ENCODE results near the gene MTIF2. TPM values are rescaled to one million over a fixed set of nuclear protein-coding genes. Genes with fewer than 3 reads are reported as not detected.
A peak's percentile ranks its signal among the peaks of the same experiment; 100 is the strongest.

The MTIF2 gene
- total and polyA plus RNA-seq, 7 donors = 15.0 to 37.5 (median 27.1) TPM

GRCh38 chr2:55224761-55225261 lies 44.2 kb downstream of the MTIF2 start:
- H3K4me3 ChIP-seq = no peak overlapping the region
- no peaks in the 10 kb centered on the region for H3K9me3 ChIP-seq
- TF ChIP-seq CTCF (IDR thresholded peaks at IDR 0.05) = no peak
- TF ChIP-seq POLR2A (IDR thresholded peaks at IDR 0.05) = no peak
- TF ChIP-seq POLR2AphosphoS5 (IDR thresholded peaks at IDR 0.05) = no peak
- no peak for TF ChIP-seq EP300 (IDR thresholded peaks at IDR 0.05)
- H3K36me3 ChIP-seq = no peaks in the 10 kb centered on the region
- WGBS, 2 donors = 91% methylated on average over 19 of the region's 19 CpGs
- H3K27ac ChIP-seq = peak overlapping the region; percentile 1 to 97 (median 92)
- no peak for DNase-seq
- intact Hi-C loops (cut with DNase I) = no loop called here
- H3K4me1 ChIP-seq = peaks cover 0 to 21% (median 11%) of the 10 kb centered on the region in 4 donors
- no peaks in the 10 kb centered on the region for H3K27me3 ChIP-seq

- DNase-seq = peak; percentile 70
- H3K4me1 ChIP-seq = peaks cover 0 to 21% (median 11%) of the 10 kb centered on the region in 4 donors
- no peaks in the 10 kb centered on the region for H3K9me3 ChIP-seq
- peak overlapping the region in 3 of 4 donors; percentile 63 to 72 (median 70) for H3K4me3 ChIP-seq
- H3K27me3 ChIP-seq = no peaks in the 10 kb centered on the region
- H3K36me3 ChIP-seq = no peaks in the 10 kb centered on the region
- intact Hi-C loops (cut with DNase I) = no loop called here
- peak overlapping the region; percentile 88 to 97 (median 93) for H3K27ac ChIP-seq
- WGBS, 2 donors = 87 to 92% methylated on average over 25 of the region's 25 CpGs
- no peak for TF ChIP-seq POLR2AphosphoS5 (IDR thresholded peaks at IDR 0.05)
- no peak for TF ChIP-seq EP300 (IDR thresholded peaks at IDR 0.05)
- TF ChIP-seq POLR2A (IDR thresholded peaks at IDR 0.05) = no peak
- no peak for TF ChIP-seq CTCF (IDR thresholded peaks at IDR 0.05)
Observed at GRCh38 chr2:55223958-55224760, 44.9 kb downstream of the MTIF2 start.

GRCh38 chr2:55213822-55214221 lies 55.2 kb downstream of the MTIF2 start:
- DNase-seq = no peak
- no peak overlapping the region for H3K4me3 ChIP-seq
- H3K27ac ChIP-seq = no peak overlapping the region
- H3K9me3 ChIP-seq = no peaks in the 10 kb centered on the region
- H3K36me3 ChIP-seq = no peaks in the 10 kb centered on the region
- H3K4me1 ChIP-seq = no peaks in the 10 kb centered on the region
- TF ChIP-seq EP300 (IDR thresholded peaks at IDR 0.05) = no peak
- no peak for TF ChIP-seq POLR2AphosphoS5 (IDR thresholded peaks at IDR 0.05)
- TF ChIP-seq POLR2A (IDR thresholded peaks at IDR 0.05) = no peak
- TF ChIP-seq CTCF (IDR thresholded peaks at IDR 0.05) = no peak
- no peaks in the 10 kb centered on the region for H3K27me3 ChIP-seq
- intact Hi-C loops (cut with DNase I) = no loop called here

GRCh38 chr2:55204950-55205349 lies 64.1 kb downstream of the MTIF2 start:
- no peaks in the 10 kb centered on the region for H3K4me1 ChIP-seq
- intact Hi-C loops (cut with DNase I) = no loop called here
- peaks cover 0 to 4% (median 1%) of the 10 kb centered on the region in 4 donors for H3K9me3 ChIP-seq
- H3K27me3 ChIP-seq = no peaks in the 10 kb centered on the region
- H3K4me3 ChIP-seq = no peak overlapping the region
- TF ChIP-seq POLR2AphosphoS5 (IDR thresholded peaks at IDR 0.05) (no peak), POLR2A (IDR thresholded peaks at IDR 0.05) (no peak), EP300 (IDR thresholded peaks at IDR 0.05) (no peak), CTCF (IDR thresholded peaks at IDR 0.05) (no peak)
- DNase-seq = no peak
- WGBS, 2 donors = 98% methylated on average over 2 of the region's 2 CpGs
- peaks cover 0 to 7% (median 0%) of the 10 kb centered on the region in 4 donors for H3K36me3 ChIP-seq
- no peak overlapping the region for H3K27ac ChIP-seq

All from sigmoid colon (tissue), 7 donors.